Activated naive CD4-positive, alpha-beta T cell treated with anti-CD3 and anti-CD28 coated beads, Interleukin-2, amount 50 U/mL, for 72 hours (primary cell): Measurements from ENCODE around the gene PIK3C3. TPM values are rescaled to one million over a fixed set of nuclear protein-coding genes. Genes with fewer than 3 reads are reported as not detected.
A peak's percentile ranks its signal among the peaks of the same experiment; 100 is the strongest.

Experiments used
- ATAC-seq, 2 donors: fragments of 150-1000 bp; cut with Tn5 transposase; 2 replicates each; pipeline ENCODE4 v1.10.0; 2021; ENCODE audit warnings: mild to moderate bottlenecking in 2 of 2, moderate library complexity in 2 of 2
- DNase-seq, 2 donors: peaks; one replicate each; pipeline ENCODE4 v3.0.0; 2021 to 2022; ENCODE audit warnings: low spot score in 2 of 2
- H3K27ac Mint-ChIP-seq, 2 donors: one replicate each; pipeline ENCODE4 v1.8.0; 2022; ENCODE audit warnings: mild to moderate bottlenecking in 2 of 2, mixed read lengths in 2 of 2
- H3K36me3 Mint-ChIP-seq, 2 donors: one replicate each; pipeline ENCODE4 v1.8.0; 2022; ENCODE audit warnings: mixed read lengths in 2 of 2
- H3K9me3 Mint-ChIP-seq, 2 donors: one replicate each; pipeline ENCODE4 v1.8.0; 2022; ENCODE audit warnings: mixed read lengths in 2 of 2
- total RNA-seq, 2 donors: library from RNA; stranded (reverse); gene quantifications; one replicate each; pipeline ENCODE4 v1.2.3, GENCODE V29; 2022

The PIK3C3 gene
- total RNA-seq, 2 donors from 2014 or later: 56.4 to 72.9 TPM

- Mint-ChIP-seq H3K36me3 (no peaks in the 10 kb centered on the region), H3K27ac (peak overlapping the region in 1 of 2 donors; percentile 70), H3K9me3 (no peaks in the 10 kb centered on the region)
- DNase-seq: no peak
- ATAC-seq: no peak
These were observed 6.4 kb upstream of the PIK3C3 start for GRCh38 chr18:41948544-41949110.

- DNase-seq (no peak), ATAC-seq (no peak)
- no peaks in the 10 kb centered on the region for H3K9me3 Mint-ChIP-seq
- H3K36me3 Mint-ChIP-seq: no peaks in the 10 kb centered on the region
- H3K27ac Mint-ChIP-seq: no peak overlapping the region
These were observed 5.7 kb upstream of the PIK3C3 start for GRCh38 chr18:41949206-41949920.

GRCh38 chr18:41955688-41956087 lies 654 bp downstream of the PIK3C3 start:
- no peak for ATAC-seq
- H3K27ac Mint-ChIP-seq: peak overlapping the region; percentile 97 to 100
- peaks cover 18 to 44% of the 10 kb centered on the region in 2 donors for H3K36me3 Mint-ChIP-seq

GRCh38 chr18:41959045-41959444 lies 4.0 kb downstream of the PIK3C3 start:
- ATAC-seq (no peak), DNase-seq (no peak)
- Mint-ChIP-seq H3K36me3 (peaks cover 22 to 53% of the 10 kb centered on the region in 2 donors), H3K27ac (no peak overlapping the region), H3K9me3 (no peaks in the 10 kb centered on the region)

More at GRCh38 chr18:41955688-41956087, 654 bp downstream of the PIK3C3 start:
- no peak for DNase-seq
- H3K9me3 Mint-ChIP-seq: no peaks in the 10 kb centered on the region

GRCh38 chr18:41965634-41966255 lies 10.7 kb downstream of the PIK3C3 start:
- H3K27ac Mint-ChIP-seq: no peak overlapping the region
- no peaks in the 10 kb centered on the region for H3K9me3 Mint-ChIP-seq
- DNase-seq: no peak
- ATAC-seq: no peak
- H3K36me3 Mint-ChIP-seq: peaks cover 8 to 31% of the 10 kb centered on the region in 2 donors

- H3K27ac Mint-ChIP-seq: no peak overlapping the region
- DNase-seq: no peak
- no peaks in the 10 kb centered on the region for H3K9me3 Mint-ChIP-seq
- peaks cover 5 to 29% of the 10 kb centered on the region in 2 donors for H3K36me3 Mint-ChIP-seq
- ATAC-seq: no peak
These were observed 11.9 kb downstream of the PIK3C3 start for GRCh38 chr18:41966943-41967342.

GRCh38 chr18:41967680-41968079 lies 12.6 kb downstream of the PIK3C3 start:
- Mint-ChIP-seq H3K36me3 (peaks cover 5 to 29% of the 10 kb centered on the region in 2 donors), H3K27ac (no peak overlapping the region), H3K9me3 (no peaks in the 10 kb centered on the region)
- DNase-seq (no peak), ATAC-seq (no peak)

- DNase-seq (no peak), ATAC-seq (no peak)
These were observed 14.8 kb downstream of the PIK3C3 start for GRCh38 chr18:41969881-41970280.

GRCh38 chr18:41972067-41972925 lies 17.3 kb downstream of the PIK3C3 start:
- Mint-ChIP-seq H3K9me3 (no peaks in the 10 kb centered on the region), H3K36me3 (peaks cover 2 to 18% of the 10 kb centered on the region in 2 donors), H3K27ac (no peak overlapping the region)
- DNase-seq (no peak), ATAC-seq (peak in 1 of 2 donors; percentile 41)

More at GRCh38 chr18:41969881-41970280, 14.8 kb downstream of the PIK3C3 start:
- peaks cover 5 to 26% of the 10 kb centered on the region in 2 donors for H3K36me3 Mint-ChIP-seq
- H3K27ac Mint-ChIP-seq: no peak overlapping the region
- no peaks in the 10 kb centered on the region for H3K9me3 Mint-ChIP-seq

- no peak overlapping the region for H3K27ac Mint-ChIP-seq
- peaks cover 0 to 8% of the 10 kb centered on the region in 2 donors for H3K36me3 Mint-ChIP-seq
- H3K9me3 Mint-ChIP-seq: no peaks in the 10 kb centered on the region
- DNase-seq (no peak), ATAC-seq (no peak)
These were observed 18.9 kb downstream of the PIK3C3 start for GRCh38 chr18:41973983-41974382.

- no peak for DNase-seq
- peaks cover 0 to 8% of the 10 kb centered on the region in 2 donors for H3K36me3 Mint-ChIP-seq
- peak; percentile 86 to 94 for ATAC-seq
- H3K27ac Mint-ChIP-seq: no peak overlapping the region
- H3K9me3 Mint-ChIP-seq: no peaks in the 10 kb centered on the region
These were observed 19.8 kb downstream of the PIK3C3 start for GRCh38 chr18:41974796-41975201.

- DNase-seq (no peak), ATAC-seq (peak; percentile 34 to 55)
- H3K36me3 Mint-ChIP-seq: peaks cover 0 to 12% of the 10 kb centered on the region in 2 donors
- H3K27ac Mint-ChIP-seq: no peak overlapping the region
- no peaks in the 10 kb centered on the region for H3K9me3 Mint-ChIP-seq
These were observed 20.2 kb downstream of the PIK3C3 start for GRCh38 chr18:41975284-41975683.

GRCh38 chr18:41977233-41977632 lies 22.2 kb downstream of the PIK3C3 start:
- peak in 1 of 2 donors; percentile 32 for ATAC-seq
- no peaks in the 10 kb centered on the region for H3K9me3 Mint-ChIP-seq
- H3K36me3 Mint-ChIP-seq: peaks cover 0 to 14% of the 10 kb centered on the region in 2 donors
- no peak for DNase-seq
- H3K27ac Mint-ChIP-seq: no peak overlapping the region

- Mint-ChIP-seq H3K27ac (peak overlapping the region; percentile 77 to 95), H3K9me3 (no peaks in the 10 kb centered on the region), H3K36me3 (peaks cover 0 to 12% of the 10 kb centered on the region in 2 donors)
- DNase-seq (no peak), ATAC-seq (peak; percentile 96 to 98)
These were observed 28.1 kb downstream of the PIK3C3 start for GRCh38 chr18:41982942-41983660.

- Mint-ChIP-seq H3K36me3 (peaks cover 0 to 6% of the 10 kb centered on the region in 2 donors), H3K9me3 (no peaks in the 10 kb centered on the region), H3K27ac (no peak overlapping the region)
- ATAC-seq: no peak
- DNase-seq: no peak
These were observed 30.9 kb downstream of the PIK3C3 start for GRCh38 chr18:41985914-41986313.

GRCh38 chr18:41989508-41989907 lies 34.5 kb downstream of the PIK3C3 start:
- H3K9me3 Mint-ChIP-seq: no peaks in the 10 kb centered on the region
- H3K36me3 Mint-ChIP-seq: peaks cover 9 to 27% of the 10 kb centered on the region in 2 donors
- ATAC-seq (no peak), DNase-seq (no peak)
- H3K27ac Mint-ChIP-seq: no peak overlapping the region
